Measurements from ENCODE around the gene SECTM1.

DNA sequence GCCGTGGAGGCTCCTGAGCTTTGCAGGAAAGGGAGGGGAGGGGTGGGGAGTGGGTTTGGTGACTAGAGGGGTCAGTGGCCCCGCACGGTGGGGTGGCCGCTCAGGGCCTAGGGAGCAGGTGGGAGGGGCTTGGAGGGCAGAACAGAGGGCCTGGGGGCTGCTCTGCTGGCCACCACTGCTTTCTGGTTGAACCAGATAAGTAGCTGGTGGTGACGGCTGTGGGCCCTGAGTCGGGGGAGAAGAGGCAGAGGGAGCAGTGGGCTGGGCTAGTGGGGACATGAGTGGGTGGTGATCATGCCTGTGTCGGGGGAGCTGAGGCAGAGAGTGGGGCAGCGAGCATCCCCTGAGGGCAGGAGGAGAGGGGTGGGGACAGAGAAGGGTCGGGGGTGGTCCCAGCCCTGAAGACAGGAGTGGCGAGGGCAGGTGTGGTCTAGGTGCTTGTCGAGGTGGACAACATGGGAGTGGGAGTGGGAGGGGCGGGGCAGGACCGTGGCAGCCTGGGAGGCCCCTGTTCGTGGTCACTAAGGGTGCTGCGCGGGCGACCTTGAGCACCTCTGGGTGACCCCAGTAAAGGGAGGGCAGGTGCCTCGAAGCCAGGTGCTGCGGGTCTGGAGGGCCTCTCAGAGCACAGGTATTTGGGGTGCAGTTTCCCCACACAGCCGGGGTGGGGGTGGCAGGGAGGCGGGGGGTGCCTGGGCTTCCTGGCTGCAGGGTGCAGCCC is 9.9 kb downstream of the SECTM1 start:
- TF ChIP-seq JUNB (IDR thresholded peaks at IDR 0.05; ENCODE audit: unreplicated experiment), result no peak
- TF ChIP-seq CTCF (conservative IDR thresholded peaks at IDR 0.05; ENCODE audit: low read depth in 2 of 2), result no peak
- no peak for TF ChIP-seq EZH2 (IDR thresholded peaks at IDR 0.05; ENCODE audit: low read depth, unreplicated experiment)
